NCI-H1417 treated with DMSO at 0.1 percent for 48 hours (cell line): Measurements from ENCODE around the gene LARGE1.

Experiments used
- DNase-seq: peaks from one replicate; lab custom pipeline; 2025; lab: John Stamatoyannopoulos, UW

Gene LARGE1

DNA sequence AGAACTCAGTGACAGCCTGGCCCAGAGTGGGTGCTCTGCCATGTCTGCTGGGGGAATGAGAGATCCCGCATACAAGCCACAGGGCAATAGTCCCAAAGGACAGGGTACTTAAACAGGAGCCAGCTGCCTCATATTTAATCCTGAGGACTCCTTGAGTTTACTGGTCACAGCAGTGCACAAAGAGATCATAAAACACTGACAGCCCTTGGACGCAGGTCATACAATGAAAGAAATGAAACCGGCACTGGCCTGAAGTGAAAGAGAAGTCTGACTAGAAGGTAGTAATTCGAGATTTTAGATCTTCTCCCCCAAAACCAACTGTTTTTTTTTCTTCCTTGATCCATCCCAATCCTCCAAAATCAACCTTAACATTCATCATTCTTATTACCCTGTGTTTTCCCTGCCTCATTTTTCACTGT lies 562.3 kb downstream of the LARGE1 start:
- no peak for DNase-seq

DNA sequence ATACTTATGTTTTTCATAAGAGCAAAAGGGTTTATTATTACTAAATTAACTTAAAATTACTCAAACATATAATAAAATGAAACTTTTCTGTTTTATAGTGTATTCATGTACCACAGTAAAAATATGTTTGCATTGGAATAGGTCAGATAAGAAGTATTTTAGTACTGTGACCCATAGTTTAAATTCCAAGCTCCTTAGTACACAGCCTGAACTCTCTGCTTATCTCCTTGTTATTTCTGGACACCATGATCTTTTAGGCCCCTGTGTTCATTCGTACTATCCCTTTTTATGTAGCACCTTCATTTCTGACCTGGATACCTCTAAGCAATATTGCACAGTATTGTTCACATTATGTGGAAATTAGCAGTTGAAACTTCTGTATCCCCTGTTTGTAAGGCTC lies 565.3 kb downstream of the LARGE1 start:
- DNase-seq = no peak

DNA sequence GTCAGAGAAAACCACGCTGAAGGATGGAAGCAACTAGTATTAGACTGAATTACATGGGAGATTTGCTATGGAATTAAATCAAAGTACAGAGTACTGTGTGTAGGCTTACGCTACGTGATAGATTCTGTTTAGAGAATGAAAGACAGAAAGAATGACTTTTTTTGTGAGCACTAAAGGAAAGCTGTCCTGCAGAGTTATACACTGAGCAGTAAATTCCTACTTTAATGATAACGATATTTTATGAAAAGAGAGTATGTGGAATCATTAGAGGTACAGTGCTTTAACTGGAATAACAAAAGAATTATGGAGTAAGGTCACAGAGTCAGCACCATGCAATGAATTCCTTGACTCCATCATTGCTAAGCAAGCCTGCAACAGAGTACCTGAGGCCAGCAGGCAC lies 566.8 kb downstream of the LARGE1 start:
- no peak for DNase-seq

DNA sequence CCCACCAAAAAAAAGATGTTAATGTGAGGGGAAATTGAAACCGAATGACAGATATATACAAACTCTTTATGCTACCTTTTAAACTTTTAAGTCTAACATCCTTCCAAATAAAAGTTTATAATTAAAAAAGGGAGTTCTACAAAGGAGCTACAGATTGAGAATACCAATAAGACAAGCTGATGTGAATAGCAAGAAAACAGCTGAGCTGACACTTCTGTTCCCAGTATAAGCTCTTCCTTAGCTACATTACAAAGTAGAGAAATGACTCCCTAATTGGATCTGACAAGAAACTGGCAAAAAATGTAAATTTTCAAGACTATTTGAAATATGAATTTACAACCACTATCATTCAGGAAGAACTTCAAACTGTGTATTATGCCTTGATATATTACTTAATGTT lies 567.5 kb downstream of the LARGE1 start:
- DNase-seq = no peak

DNA sequence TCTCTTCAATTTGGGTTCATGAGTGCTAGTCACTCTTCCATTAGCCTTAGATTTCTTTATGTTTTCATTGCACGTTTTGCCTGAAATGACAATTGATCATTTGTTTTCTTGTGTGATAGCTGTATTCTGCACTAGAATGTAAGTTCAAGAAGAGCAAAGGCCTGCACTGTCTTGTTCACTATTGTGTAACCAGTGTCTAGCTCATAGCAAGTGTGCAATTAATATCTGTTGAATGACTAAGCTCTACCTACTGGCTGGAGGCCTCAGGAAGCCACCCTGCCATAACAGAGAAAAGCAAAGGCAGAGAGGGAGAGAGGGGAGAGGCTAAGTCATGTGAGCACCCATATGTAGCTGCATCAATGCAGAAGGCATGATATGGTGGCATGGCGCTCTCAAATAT lies 569.3 kb downstream of the LARGE1 start:
- no peak for DNase-seq

DNA sequence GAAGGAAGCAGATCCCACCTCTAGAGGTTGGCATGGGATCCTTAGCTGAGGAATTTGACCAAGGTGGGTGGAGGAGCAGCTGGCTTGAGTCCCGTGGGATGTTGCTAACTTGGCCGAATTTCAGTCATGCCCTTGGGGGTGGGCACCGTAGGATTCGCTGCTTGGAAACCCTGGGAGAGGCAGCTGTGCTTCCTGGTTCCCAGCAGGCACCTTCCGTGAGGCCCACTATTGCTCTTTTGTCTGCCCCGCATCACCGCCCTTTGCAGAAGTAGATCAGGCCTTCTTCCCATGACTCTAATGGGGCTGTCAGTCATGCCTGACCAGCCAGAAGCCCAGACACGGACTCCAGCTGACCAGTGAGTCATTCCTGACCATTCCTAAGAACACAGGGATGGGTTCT lies 569.8 kb downstream of the LARGE1 start:
- DNase-seq = no peak

DNA sequence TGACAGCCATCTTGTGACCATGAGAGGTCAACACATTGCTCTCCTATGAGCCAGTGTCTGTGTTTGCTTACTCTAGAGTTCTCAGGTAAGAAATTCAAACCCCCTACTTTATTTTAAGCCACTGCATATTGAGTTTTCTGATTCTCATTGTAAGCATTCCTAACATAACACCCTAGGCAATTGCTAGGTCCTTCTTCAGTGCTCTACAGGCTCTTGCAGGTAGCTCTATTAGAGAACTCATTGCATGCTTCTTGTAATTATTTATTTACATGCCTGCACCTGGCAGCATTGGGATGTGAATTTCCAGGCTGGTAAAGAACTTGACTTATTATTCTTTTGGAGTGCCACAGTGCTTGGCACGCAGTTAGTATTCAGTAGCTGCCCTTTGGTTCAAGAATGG lies 573.3 kb downstream of the LARGE1 start:
- no peak for DNase-seq

DNA sequence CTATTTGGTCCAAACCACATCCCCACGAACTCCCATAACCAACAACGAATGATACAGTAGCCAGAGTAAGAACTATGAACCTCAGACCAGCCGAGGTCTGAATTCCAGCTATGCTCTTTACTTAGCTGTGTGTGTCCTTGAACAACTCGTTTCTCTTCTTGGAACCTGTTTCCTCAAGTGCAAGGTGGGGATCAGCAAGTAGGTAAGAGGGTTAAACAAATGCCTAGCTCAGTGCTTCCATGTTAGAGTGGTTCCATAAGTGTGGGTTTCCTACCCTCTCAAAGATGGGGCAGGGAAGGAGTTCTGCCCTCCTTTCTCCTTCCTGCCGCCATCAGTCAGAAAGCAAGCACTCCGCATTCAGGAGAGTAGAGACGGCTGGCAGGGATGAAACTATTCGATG lies 578.7 kb downstream of the LARGE1 start:
- DNase-seq = no peak

DNA sequence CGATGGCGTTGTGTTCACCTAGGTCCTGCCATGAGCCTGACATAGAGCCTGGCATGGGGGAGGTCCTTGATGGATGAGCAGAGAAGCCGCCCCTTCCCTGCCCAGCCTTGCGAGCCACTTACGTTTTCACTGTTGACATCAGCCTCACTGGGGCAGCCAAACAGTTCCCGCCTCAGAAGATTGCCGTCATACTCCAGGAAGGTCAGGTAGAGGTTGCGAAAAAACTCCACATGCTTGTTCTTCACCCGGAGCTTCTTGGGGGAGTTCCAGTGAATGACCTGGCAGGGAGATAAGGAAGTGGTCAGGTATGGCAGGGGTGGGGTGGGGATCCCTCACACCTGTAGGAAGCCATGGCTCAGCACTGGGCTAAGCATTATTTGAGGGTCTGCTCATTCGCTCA lies 582.8 kb downstream of the LARGE1 start:
- DNase-seq = no peak

DNA sequence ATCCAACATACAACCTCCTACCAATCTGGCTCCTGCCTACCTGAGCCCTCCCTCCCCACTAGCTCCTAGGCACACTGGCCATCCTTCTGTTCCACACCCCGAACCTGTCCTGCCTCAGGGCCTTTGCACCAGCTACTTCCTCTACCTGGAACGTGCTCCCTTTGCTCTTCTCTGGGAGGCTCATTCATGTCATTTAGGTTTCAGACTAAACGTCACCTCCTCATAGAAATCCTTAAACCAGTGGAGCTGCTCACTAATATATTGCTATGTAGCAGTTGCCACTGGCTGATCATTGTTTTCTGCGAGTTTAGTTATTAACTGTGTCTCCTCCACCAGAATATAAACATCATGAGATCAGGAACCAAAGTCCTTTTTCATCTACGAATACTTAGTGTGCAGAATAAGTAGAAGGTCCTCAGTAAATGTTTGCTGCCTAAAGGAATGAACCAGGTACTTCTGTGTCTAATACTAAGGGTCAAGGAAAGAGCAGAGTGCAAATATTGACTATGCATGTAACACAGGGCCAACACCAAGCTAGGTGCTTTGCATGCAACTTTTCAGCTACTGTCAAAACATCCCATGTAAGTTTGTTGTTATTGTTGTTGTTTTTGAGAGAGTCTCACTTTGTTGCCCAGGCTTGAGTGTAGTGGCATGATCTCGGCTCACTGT lies 584.5 kb downstream of the LARGE1 start:
- no peak for DNase-seq

DNA sequence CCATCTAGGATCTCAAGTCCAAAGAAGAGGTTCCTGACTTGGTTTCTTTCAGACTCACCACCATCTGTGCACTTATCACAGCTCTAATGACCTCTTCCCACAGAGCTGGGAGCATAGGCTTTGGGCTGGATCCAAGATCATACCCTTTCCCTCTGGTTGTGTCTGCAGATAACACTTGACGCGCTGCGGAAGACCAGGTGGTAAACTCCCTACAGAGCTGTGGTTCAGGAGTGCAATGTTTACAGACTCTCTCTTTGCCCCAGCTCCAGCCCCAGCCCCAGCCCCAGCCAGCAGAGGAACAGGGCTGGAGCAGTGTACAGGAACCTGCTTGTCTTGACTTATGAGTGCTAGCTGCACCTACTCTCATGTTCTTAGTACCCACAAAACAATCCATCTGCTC lies 587.7 kb downstream of the LARGE1 start:
- no peak for DNase-seq

DNA sequence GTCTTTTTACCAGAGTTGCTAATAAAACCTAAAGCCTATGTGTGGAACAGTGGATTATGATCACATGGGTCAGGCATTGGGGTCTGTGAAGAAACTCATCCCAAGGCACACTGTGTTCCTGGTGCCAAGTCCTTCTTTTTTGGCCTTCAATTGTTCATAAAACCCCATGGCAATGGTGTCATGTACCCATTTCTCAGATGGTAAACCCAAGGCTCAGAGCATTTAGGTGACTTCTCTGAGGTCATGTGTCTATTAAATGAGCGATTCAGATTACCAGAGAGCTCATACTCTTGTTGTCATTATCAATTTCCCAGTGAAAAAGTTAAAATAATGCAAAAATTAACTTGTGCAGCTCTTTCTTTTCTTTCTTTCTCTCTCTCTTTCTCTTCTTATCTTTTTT lies 589.3 kb downstream of the LARGE1 start:
- DNase-seq = no peak

DNA sequence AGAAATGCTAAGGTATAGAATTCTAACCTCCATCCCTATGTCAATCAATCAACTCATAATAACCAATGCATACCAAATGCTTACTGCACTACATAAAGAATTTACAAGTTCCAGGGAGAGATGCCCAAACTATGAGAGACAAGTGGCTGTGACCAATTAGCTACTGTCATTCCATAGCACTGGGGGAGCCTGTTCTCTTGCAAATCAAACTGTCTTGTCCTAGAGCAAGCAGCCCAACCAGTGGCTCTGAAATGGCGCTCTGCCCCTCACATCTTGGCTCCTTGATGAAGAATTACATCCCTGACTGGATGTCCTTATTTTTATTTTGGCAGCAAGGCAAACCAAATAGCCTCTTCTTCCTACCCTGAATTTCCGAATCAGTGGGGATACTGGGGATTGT lies 589.7 kb downstream of the LARGE1 start:
- DNase-seq = no peak

DNA sequence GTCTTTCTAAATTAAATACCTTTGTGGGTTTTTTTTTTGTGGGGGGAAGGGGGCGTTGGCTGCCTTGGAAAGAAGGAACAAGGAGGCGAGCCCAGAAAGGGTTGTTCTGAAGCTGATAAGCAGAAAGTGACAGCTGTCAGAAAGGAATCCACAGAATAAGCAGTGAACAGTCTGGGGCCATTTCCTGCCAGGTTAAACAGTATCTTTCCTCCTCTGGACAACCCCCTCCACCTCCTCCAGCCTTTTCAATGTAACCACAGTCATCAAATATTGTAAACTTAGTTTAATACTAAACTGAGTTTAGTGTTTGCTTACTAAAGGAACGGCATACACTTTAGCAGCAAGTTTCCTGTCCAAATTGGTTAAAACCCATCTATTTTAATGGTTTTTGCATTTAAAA lies 590.9 kb downstream of the LARGE1 start:
- no peak for DNase-seq

DNA sequence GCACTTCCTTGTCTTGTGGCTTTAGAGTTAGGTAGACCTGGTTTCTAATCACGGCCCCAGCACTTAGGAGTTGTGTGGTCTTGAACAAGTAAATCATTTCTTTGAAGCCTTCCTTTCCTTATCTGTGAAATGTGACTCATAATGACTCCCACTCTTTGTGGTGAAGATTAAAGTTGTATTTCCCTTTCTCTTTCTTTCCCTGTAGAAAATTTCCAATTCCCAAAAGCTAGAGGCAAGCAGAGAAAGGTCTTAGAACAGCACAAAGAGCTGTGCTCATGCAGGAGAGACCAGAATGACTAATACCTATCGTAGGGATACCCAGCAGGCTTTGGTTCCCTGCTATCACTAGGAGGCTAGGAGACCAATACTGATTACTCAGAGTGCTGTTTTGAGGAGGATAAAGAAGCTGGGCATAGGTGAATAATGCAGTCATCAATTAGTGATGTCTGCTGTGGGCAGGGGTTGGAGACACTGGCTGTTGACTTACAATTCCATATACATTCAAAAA lies 591.4 kb downstream of the LARGE1 start:
- no peak for DNase-seq

DNA sequence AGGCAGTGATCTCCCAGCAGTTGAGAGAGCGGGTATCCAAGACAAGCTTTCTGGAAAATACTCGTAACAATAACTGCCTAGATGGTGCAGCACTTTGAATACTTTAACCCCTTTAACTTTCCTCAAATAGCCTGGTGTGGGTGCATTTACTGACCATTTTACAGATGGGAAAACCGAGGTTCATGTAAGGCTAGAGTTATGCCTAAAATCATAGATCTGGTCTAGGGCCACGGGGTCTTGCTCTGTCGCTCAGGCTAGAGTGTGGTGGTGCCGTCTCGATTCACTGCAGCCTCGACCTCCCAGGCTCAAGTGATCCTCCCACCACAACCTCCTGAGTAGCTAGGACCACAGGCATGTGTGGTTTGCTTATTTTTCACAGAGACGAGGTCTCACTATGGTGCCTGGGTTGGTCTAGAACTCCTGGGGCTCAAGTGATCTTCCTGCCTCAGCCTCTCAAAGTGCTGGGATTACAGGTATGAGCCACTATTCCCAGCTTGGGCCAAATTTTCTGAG lies 592.9 kb downstream of the LARGE1 start:
- no peak for DNase-seq

DNA sequence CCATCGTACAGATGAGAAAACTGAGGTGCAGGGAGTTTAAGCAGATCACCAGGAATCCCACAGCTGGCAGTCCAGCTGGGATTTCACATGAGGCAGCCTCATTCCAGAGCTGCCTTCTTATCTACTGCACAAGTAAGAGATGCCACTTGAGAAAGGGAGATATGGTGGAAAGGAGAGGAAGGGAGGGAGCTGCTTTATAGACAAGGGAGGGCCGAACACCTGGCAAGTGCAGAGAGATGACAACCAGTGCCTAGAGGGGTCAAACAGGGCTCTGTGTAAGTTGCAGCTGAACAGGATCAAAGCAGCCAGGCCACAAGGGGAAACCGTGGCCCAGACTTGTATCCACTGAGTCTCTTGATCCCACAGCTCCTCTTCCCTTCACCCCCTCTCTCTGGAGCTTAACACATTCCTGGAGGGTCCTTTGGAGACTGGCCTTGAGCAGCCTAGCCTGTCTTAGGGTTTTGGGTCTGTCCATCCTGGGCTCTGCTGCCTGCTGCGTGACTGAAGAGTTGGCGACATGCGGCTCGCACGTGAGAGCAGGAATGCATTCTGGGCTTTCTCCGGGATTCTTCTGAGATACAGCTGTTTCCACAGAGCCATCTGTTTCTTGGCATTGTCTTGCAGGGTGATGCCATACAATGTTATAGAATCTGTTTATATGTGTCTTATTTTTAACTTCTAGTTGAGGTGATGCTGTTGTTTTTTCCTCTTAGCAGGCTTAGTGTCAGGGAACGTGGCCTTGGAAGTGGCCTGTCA lies 593.6 kb downstream of the LARGE1 start:
- no peak for DNase-seq

DNA sequence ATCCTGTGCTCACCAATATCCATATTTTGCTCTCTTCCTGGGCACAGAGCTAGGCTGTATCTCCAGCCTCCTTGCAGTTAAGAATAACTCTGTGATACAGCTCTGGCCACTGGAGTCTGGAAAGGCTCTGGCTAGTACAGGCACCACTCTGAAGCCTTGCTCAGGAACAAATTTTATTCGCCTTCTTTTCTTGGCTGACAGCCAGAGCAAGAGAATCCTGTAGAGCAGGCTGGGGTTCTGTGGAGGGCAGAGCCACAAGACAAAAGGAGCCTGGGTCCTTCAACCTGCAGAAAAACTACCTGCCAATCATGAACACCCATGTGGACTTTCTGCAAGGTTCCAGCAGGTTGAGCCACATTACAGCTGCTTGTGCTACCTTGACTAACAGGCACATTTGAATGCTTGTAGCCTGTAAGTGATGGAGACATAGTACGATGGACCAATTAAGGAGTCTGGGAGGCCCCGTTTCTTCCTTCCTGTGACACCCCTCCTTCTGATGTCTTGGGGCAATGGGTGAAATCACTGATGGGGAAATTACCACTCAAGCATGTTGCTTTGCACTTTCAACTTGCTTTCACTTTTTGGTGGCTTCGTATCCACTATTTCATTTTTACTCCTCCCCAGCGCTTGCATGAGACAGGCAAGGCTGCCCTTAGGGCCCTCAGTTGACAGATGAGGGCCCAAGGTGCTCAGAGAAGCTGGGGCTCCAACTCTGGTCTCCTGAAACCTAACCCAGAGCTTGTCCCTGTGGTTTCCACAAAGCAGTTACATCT lies 594.9 kb downstream of the LARGE1 start:
- no peak for DNase-seq

DNA sequence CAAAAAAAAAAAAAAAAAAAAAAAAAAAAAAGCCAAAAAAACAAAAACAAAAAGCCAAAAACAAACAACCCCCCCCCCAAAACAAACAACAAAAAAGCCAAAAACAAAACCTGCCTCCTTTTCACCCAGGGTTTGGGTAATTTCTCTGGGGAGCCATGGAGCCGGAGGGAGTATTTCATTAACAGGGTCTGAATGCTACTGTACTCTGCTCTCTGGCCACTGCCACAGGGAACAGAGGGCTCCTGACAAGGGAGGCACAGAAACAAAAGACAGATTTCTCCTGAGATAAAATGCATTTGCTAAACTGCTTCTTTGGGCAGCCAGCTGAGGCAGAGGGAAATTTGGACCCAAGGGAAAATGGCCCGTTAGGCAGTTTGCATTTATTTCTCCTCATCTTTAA lies 596.0 kb downstream of the LARGE1 start:
- DNase-seq = no peak

DNA sequence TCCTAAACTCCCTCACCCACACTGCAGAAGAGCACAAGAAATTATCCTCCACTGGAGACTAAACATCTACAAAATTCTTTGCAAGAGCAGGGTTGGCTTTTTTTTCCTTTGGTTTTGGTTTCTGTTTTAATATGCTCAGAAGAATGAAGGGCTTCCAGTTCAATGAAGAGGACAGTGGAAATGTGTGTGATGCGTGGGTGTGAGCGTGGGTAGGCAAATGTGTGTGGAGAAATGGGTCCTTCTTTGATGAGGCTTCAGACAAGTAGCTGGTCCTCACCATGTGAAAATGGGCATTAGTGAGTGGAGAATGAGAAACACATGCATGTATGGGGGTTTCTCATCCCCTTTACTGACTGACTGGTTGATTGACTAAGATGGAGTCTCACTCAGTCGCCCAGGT lies 598.8 kb downstream of the LARGE1 start:
- no peak for DNase-seq

DNA sequence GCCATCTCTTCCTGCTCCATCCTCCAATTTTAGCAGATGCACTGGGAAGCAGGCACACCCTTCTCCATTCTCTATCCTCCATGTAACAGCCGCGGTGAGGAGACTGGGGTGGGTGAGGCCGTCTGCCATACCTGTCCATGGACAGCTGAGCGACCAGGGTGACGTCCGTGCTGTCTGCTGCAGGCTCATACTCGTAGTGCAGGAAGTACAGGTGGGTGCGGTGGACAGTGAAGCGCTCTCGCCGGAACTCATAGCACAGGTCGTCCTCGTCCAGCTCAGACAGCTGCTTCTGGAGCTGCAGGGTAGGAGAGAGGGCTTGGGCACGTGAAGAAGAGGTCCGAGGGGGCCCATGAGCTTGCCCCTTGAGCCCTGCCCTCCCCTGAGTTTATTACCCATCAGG lies 604.3 kb downstream of the LARGE1 start:
- DNase-seq = no peak

DNA sequence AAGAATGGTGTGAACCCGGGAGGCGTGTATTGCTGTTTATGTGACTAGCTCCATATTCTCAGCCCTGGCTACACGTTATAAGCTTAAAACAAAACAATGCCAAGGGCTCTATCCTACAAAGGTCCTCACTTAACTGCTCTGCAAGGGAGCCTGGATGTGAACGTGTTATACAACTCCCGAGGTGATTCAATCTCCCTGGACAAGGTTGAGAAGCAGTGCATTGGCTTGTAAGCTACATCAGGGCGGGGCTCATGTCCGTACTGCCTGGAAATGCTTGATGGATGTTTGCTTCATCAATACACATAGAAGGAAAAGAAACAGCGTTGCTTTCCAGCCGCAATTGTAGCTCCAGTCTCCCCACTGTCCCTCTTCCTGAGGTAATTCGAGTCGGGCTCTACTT lies 605.2 kb downstream of the LARGE1 start:
- DNase-seq = no peak

DNA sequence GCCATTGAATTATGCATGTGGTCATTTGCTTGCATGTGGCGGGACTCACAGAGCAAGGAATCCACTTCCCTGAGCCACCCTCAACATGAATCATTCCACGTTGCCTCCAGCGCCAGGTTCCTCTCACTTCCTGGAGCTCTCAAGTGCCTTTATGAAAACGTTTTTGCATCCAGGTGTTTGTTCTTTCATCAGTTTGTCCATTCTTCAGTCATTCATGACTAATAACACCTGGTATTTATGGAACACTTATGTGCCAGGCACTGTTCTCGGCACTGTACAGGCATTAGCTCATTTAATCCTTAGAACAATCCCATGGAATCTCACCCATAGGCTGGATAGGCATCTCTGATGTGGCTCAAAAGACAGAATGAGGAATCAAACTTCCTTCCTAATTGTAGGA lies 606.0 kb downstream of the LARGE1 start:
- DNase-seq = no peak
